GM18861 (cell line): Measurements from ENCODE around the gene KIF23.

Experiments used
- ATAC-seq: cut with Tn5 transposase; IDR thresholded peaks from one replicate; pipeline ENCODE4 v1.9.1; 2021; ENCODE audit not compliant: unreplicated experiment

The KIF23 gene

DNA sequence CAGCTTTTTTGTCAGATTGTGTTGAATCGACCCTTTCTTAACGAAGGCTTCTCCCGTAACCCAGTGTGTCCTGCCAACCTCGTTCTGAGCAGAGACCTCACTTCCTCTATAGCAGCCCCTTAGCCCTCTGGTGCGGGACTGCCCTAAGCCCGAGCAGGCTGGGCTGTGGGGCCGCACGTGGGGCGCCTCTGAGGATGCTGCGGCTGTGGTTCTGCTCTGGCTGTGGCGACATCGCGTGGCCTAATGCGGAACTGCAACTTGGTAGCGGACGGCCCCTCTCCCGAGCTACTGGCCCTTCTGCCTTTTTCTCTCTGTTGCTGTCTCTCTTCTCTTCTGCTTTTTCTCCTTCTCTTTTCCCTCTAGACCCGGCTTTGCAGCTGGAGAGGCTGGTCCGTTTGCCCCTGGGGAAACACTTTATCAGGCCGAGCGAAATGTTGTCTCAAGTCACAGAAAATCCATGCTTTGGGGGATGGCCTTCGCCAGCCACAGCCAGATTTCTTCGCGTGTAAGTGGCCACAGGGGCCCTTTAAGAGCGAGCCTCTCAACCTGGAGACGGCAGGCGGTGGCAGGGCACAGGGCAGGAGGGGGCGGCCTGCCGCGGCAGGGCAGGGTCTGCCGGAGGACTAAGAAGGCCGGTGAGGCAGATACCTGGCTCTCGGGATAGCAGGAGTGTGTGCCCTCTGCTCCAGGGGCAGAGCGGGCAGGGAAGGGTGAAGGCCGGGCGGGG lies 19.4 kb upstream of the KIF23 start:
- no peak for ATAC-seq

DNA sequence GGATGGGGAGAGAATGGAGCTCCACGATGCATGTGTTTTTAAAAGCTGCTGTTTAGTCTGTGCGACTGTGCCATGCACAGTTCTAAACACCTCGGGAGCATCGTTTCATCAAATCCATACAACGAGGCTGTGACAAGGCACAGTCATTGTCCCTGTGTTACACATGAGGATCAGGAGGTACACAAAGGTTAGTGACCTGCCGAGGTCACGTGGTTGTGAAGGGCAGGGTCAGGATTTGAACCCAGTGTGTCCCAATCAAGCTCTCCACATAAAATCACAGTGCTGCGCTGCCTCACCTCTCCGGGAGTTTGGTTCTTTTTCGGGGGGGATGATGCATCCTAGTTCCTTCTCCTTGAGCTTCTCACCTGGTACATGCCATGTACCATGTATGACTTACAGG lies 18.7 kb upstream of the KIF23 start:
- ATAC-seq = no peak

DNA sequence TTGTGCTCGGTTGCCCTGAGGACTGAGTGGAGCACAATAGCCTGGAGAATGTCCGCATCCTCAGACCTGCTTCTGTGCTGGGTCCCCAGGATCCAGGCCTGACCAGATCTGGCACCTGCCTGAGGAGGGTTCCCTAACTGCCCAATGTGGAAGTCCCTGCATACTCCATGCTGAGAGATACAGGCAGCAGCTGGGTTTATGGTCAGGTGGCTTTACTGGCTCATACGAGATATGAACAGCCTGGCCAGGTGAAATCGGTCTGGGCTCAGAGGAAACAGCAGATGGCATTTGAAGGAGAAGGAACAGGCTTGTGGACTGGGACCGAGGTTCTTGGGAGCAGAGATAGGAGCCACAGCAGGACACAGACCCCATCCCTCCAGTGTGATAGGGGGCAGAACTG lies 18.2 kb upstream of the KIF23 start:
- ATAC-seq = no peak

DNA sequence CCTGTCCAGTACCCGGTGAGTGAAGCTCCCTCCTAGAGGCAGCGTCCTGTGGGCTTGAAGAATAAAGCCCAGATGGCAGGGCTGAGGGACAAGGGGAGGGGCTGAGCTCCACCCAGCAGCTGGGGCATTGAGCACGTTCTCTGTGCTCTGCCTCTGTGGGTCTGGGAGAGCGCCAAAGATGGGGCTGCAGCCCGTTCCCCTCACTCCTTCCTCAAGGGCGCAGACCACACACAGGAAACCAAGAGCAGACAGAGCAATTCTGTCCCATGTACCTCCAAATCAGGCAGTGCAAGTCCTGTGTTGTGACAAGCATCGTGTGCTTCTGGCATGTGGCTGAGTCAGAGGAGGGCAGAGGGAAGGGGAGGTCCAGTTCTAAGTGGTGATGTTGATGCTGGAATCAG lies 15.7 kb upstream of the KIF23 start:
- no peak for ATAC-seq

DNA sequence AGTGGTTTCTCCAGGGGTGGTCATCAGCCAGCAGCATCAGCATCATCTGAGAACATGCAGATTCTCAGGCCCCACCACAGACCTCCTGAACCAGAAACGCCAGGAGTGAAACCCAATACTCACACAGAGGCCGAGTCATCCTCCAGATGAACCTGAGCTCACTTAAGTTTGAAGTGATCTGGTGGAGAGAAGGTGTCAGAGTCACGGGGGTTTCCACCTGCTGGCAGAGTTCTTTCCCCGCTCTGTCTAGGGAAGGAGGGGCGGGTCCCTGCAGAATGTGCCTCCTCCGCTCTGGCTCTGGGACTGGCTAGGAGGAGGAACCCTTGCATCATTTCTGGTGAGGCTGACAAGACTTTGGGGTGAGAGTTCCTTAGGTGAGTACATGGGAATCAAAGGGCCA lies 13.3 kb upstream of the KIF23 start:
- no peak for ATAC-seq

DNA sequence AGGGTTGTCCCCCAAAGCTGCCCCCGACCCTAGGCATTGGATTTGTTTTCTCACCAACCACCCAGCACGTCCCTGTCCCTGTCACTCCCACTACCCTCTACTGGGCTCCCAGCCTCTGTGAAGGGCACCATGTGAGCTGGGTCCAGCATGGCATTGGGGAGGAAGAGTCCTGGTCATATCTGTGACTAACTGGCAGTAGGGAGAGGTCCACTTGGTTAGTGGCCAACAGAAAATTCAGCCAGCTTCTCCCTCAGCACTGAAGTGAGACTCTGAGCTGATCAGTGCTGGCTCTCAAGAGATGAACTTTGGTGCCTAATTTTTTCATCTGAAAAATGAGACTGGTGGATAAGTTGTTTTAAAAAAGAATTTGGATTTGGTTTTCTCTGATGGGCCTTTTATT lies 11.3 kb upstream of the KIF23 start:
- no peak for ATAC-seq

DNA sequence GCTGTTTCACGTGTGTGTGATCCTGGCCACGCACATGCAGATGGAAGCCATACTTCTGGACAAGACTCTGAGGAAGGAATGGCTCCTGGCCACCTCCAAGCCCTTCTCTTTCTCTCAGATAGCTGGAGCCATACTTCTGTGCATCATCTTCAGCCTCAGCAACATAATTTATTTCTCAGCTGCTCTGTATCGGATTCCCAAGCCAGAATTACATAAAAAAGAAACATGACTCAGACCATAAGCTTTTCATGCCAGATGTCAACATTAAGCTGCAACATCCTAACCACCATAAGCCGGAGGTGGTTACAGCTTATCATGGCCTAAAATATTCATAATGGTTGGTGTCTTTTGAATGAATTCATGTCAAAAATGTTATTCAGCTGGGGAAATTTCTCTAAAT lies 10.6 kb upstream of the KIF23 start:
- no peak for ATAC-seq

DNA sequence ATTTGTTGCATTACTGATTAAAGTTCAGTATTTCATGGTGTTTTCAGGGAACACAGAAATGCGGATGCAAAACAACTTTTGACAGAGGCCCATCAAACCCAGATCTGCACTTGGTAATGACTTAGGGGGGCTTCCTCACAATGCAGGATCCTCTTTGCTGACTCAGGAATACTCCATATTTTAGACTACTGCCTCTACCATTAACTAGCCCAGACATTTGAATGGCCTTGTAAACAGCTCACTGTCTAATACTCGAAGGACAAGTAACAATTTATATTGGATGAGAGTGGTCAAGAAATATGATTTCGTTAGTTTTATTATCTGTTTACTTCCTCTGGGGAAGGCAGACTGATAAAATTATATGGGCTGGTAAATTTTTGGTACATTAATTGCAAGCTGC lies 9.0 kb upstream of the KIF23 start:
- ATAC-seq = no peak

DNA sequence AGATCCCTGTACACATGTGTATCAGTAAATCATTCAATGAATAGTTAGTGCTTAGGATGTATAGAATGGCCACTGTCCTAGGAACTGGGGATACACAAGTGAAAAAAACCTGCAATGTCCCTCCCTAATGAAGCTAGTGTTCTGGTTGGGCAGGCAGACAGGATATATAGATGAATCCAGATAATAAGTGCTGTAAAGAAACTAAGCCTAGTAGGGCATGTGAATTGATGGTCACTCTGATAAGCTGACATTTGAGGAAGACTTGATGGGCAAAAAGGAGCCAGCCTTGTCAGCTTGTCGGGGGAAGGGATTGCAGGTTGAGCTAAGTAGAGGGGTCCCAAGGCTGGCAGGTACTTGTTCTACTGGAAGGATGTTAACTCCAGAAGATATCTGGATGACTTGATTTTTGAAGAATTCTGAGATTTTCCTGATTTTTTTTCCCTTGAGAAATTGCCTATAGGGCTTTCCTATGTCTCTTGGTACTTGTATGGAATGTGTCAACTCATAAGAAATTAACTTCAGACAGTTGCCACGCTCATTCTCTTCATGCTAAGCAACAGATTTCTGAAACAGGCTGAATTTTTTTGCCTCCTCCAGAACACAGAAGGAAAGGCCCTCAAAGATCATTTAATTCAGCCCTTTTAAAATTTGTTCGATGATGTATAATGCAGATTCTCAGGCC lies 6.3 kb upstream of the KIF23 start:
- no peak for ATAC-seq

DNA sequence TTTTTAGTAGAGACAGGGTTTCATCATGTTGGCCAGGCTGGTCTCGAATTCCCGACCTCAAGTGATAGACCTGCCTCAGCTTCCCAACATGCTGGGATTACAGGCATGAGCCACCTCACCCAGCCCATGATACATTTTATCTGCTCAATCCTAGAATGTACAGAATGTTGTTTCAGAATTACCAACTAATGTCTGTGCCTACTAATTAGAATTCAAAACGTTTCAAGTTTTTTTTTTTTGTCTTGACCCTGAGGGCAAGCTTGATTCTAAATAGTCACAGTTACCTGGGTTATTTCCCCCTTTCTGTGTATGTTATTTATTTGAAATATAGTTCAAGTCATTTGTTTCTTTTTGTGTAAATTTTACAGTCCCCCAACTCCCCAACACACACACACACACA lies 5.3 kb upstream of the KIF23 start:
- no peak for ATAC-seq

DNA sequence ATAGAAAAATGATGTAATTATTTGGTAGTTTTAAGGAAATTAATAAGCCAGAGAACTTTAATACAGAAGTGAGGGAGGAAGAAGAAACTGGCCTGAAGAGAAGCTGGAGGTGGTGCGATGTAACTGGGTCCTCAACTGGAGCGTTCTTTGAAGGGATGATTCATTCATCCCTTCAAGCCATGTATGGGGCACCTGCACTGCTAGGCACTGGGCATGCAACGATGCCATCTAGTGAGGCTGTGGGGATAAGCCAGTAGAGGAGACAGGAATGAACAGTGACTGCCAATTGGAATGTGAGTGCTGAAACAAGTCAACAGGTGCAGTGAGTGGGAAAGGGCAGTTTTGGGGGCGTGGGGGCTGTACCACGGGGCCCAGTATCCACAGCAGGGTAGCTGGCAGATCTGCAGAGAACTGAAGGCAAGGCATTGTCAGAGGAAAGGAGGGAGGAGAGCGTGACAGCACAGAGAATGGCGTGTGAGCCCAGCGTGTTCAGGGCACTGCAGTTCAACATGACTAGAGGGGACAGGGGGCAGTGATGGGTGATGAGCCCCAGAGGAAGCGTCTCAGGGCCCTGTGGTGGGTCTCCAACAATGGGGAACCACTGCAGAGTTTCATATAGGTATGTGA lies 3.8 kb upstream of the KIF23 start:
- no peak for ATAC-seq

DNA sequence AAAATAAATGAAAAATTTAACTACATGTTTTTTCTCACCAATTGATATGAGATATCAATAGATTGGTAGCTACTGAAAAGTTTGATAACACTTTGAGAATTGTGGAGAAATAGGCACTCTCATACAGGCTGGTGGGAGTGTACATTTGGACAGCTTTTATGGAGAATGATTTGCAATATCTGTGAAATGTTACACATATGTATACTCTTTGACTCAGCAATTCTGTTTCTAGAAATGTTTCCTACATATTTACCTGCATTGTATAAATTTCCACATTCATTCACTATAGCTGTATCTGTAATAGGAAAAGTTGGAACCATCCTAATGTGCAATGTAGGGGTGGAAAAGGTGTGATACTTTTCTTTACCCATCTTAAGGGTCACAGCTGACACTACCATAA lies 1.9 kb upstream of the KIF23 start:
- no peak for ATAC-seq

DNA sequence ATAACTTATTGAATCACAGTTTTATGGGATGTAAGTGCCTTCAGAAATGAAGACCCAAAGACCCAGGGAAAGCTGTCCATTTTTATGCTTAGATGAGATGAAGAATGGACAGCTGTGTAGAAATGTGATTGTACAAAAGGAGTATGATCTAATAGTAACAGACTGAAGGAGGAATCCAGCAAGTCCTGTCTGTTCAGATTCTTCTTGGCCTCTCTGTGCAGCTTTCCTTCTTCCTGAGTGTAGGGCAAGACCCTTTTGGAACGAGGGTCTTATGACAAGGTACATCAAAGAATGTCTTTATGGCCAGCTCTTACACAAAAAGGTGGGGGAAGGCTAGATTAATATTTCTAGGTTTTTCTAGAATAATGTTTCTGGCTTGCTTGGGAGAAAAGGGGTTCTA lies 1.4 kb upstream of the KIF23 start:
- ATAC-seq = no peak

DNA sequence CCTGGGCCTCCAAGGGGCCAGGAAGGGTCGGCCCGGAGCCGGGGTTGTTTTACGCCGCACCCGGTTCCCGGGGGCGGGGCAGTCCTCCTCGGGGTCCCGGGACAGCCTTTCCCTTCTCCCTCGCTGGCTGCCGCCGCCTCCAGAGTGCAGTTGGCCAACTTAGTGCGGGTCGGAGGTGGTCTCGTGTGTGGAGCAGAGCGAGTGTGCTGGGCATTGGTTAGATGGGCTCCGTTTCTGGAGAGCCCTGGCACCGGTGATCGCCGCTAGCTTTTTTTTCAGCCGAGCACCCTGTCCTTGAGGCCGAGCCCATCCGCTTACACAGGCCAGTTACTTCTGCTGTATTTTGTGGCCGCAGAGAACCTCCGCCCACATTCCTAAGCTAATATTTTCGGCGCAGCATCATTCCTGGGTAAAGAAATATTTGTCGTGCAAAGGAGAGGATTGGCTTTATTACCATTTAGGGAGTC lies 585 bp downstream of the KIF23 start:
- peak; percentile 7 for ATAC-seq

DNA sequence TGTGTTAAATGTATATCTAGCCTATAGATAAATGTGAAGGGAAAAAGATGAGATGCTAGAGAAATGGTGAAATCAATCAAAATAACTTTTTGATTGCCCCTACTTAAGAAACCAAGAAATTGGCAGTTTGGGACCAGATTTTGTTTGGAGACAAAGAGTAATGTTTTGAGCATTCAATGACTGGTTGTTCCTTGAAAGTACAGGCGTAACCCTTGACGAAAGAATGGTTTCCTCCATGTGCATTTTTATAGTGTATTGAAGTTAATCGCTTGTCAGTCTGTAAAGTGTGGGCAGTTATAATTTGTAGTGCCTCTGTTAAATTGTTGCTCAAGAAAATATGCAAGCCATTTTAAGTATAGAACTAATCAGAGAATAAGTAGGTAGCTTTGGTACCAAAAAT lies 1.2 kb downstream of the KIF23 start:
- no peak for ATAC-seq

DNA sequence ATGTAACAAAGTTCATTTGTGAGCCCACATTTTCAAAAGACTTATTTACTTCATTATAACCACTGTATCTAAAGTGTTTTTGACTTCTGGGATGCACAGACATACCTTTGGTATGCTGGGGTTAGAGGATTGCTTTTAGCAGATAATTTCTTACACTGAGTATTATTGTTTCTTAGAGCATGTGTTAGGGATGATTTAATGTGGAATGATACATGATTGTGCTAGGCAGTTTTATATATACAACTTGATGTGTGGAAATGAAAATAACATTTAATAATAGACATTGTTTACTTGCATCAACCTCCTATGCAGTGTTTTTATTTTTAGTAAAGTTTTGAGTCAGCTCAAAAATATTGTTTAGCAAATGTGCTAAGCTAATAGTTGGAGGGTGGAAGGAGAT lies 3.4 kb downstream of the KIF23 start:
- no peak for ATAC-seq

DNA sequence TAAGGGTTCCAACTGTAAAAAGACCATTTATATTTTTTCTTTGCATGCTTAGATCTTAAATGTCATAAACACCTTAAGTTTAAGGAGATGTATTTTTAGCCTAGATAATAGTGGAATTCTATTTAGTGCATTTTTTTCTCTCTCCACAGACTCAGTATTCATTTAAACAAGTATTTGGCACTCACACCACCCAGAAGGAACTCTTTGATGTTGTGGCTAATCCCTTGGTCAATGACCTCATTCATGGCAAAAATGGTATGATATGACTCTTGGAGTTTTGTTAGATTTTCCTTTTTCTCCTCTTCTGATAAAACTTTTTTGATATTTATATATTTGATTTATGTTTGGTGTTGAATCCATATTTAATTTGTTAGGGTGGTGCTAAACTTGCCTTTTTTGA lies 7.3 kb downstream of the KIF23 start:
- no peak for ATAC-seq

DNA sequence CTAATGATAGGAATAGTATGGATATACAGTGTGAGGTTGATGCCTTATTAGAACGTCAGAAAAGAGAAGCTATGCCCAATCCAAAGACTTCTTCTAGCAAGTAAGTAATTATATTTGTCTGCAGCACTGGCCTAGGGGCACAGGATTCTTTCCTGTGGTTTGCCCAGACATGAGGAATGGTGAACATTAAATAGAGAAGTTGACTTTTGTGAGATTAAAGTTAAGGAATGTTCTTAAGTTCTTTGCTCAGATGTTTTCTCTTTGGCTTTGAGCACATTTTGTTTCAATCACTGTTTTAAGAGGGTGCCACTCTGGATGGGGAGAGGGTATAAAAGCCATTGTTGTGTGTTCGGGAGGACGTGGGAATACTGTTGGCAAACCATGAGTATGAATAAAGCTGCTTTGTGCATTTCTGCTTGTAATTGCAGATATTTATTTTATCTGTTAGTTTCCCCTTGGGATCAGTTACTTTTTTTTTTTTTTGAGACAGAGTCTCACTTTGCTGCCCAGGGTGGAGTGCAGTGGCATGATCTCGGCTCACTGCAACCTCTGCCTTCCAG lies 8.3 kb downstream of the KIF23 start:
- ATAC-seq = no peak

DNA sequence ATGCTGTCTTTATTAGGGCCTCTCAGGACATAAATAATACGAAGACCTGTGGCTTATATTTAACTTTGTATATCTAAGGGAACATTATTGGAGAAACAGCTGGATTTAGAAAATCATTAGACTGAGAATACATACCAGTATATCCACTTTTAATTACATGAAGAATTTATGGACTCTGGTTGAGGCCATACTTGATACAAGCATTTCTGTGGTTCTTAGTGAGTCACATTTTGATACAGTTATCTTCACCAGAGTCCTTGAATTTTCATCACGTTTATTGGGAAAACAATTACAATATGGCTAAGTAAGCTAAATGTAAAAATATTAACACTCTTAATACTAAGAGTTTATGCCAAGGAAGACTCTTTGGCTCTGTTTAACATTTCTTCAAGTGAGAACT lies 9.9 kb downstream of the KIF23 start:
- ATAC-seq = no peak

DNA sequence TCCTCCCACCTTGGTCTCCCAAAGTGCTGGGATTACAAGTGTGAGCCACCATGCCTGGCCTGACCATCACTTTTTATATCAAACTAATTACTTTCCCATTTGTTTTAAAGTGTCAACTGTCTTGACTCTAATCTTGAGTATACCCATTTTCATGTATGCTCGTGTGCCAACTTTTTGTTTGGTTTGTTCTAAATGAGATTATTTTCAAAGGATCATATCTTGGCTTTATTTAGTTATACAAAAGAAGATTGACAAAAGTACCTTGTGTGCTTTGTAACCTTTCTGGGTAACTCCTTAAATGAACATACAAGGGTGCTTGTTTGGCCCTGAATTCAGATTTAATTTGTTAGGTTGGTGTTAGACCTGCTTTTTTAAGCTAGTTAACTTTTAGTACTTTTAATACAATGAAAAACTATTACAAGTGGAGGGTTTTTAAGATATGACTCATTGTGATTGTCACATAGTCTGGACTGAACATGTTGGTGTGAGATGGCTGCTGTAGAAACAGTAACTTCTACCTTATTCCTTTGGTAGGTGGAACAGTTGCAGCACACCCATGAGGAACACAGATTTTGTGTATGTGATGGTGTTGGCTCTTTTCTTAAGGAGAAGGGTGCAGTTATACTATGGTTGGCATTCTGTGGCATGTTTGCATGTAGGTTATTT lies 10.7 kb downstream of the KIF23 start:
- no peak for ATAC-seq

DNA sequence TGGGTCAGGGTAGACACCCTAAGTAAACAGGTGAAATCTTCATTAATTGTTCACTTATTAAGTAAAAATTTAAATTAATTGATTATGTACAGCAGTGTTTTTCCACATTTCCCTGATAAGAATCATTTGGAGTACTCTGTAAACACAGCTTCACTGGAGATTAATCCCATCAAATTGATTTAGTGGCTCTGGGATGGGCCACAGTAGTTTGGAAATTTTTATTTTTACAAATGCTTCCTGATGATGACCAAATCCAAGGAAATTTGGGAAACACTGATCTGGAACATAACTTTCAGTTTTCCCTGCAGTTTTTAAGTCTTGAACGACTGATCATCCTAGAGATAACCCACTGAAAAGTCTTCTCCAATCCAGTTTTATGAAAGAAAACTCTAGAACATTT lies 19.7 kb downstream of the KIF23 start:
- no peak for ATAC-seq

DNA sequence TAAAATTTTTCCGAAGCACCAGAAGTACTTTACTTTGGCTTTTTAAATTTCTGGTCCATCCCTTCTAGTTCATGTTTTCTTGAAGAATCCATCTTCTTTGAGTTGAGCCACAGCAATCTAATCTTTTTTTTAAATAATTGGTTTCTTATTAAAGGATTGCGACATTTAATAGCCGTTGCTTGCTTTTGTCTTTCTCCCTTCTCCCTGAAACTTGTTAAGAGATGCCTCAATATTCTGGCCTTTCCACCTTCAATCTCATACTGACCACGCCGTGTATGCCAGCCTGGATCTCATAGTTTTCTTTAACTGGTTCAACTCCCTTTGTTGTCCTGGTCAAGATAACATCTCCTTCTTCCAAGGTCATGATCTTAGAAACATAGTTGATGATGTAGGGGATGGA lies 20.1 kb downstream of the KIF23 start:
- no peak for ATAC-seq
